ENCODE data around the gene OSBPL10.

OSBPL10 gene

DNA sequence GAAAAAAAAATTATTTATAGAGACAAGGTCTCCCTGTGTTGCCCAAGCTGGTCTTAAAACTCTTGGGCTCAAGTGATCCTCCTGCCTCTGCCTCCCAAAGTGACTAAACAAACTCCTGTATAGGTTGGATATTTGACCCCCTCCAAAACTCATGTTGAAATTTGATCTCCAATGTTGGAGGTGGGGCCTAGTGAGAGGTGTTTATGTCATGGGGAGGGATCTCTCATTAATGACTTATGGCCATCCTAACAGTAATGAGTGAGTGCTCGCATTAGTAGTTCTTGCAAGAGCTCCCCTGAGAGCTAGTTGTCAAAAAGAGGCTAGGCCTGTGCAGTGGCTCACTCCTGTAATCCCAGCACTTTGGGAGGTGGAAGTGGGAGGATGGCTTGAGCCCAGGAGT lies 307.1 kb downstream of the OSBPL10 start:
- DNase-seq = no peak

DNA sequence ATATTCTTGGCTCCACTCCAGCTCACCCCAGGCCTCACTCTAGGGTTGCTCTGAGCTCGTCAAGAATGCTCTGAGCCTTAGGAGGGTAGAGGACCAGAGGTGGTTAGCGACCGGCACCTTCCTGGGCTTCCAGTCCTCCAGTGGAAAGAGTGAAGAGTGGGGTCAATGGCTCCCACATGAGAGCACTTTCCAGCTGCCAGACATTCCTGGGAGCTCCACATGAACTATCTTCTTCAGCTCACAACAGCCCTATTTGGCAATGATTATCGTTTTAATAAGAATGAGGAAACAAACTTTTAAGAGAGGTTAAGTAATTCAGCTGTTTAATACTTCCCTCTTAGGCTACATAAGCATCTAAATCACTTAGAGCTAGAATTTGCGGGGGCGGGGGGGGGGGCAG lies 309.1 kb downstream of the OSBPL10 start:
- no peak for DNase-seq

DNA sequence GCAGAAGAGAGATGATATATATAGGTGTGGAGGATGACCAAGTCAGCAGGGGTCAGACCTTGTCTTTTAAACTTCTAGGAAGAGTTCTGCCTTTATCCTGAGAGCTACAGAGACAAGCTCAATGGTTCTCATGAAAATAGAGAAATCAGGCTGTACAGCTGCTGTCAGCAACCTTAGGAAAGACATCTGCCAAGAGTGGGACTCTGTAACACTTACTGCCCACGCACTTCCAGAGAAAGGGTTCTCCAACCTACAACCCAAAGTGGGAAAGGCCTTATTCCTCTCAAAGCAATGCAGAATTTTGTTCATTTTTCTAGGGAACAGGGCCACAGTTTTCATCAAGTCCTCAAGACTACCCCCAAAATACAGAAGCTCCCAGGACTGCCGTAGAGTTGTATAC lies 309.6 kb downstream of the OSBPL10 start:
- no peak for DNase-seq

DNA sequence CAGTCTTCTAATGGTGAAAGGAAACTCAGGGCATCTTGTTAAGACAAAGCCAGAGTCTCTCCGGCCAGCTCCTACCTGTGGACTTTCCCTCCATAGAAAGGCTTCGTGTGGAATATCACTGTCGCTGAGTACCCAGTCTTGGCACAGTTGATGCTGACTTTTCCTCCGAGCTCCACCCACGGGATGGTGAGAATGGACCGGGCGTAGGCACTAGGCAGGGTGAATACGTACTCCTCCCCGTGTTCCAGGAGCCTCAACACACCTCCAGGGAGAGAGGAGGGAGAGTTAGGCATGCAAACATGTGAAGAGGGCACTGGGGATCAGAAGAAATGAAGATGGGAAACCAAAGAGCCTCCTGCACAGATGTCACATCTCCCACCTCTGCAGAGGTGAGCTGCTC lies 310.3 kb downstream of the OSBPL10 start:
- DNase-seq = no peak

DNA sequence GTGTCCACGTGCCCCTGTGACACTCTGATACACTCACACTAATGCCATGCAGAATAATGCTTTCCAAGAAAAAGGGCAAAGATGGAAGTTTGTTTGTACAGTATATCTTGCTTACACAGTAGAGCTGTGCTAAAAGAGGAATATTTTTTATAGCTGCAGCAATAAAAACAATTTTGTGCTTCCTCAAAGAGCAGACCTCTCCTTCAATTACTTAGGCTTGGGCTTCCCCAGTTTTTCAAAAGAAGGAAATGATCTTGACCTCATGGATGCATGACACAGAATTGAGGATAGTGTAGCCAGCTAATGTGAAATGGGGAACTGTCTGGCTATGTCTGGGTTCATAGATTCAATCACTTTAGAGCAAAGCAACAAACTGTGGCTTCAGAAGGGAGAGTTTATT lies 310.9 kb downstream of the OSBPL10 start:
- no peak for DNase-seq

DNA sequence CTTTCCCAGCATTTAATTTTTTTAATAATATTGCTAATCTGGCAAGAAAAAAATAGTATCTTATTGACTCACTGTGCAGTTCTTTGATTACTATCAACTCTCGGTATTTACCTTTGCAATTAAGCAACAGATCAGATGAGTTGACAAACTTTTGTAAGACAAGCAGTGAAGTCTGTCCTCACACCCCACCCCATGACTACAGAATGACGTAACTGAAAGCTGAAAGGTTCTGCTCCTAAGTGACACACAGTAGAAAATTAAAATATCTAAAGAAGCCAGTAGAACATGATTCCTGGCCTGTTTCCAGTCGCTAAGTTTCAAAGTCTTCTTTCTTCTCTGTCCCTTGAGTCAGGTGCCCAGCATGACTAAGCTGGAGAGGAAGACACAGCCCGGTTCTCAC lies 312.8 kb downstream of the OSBPL10 start:
- no peak for DNase-seq

DNA sequence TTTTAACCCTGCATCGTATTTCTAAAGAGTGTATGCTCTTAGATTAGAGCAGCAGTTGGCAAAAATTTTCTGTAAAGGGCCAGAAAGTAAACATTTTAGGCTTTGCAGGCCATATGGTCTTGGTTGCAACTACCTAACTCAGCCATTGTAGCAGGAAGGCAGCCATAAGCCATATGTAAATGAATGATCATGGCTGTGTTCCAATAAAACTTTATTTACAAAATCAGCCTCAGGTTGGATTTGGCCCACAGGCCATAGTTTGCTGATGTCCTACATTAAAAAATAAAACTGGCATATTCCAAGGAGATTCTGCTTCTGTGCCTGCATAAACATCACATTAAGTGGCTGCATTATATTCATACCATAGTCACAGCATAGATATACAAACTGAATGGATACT lies 313.5 kb downstream of the OSBPL10 start:
- DNase-seq = no peak

DNA sequence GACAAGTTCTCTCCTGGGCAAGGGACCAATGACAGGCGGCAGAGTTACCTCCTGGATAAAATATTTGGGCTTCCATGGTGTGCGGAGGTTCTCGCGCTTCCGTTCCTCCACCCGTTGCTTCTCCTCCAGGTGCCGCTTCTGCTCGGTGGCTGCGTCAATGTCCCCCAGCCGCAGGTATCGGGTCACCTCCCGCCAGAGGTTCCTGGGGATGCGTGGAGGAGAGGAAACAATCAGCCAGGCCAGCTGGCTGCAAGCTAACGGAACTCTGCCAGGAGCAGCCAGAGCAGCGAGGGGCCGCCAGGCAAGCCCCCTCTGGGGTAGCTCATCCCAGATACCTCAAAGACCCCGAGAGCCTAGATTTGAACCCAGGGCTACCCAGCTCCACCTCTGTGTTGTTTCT lies 317.0 kb downstream of the OSBPL10 start:
- no peak for DNase-seq

DNA sequence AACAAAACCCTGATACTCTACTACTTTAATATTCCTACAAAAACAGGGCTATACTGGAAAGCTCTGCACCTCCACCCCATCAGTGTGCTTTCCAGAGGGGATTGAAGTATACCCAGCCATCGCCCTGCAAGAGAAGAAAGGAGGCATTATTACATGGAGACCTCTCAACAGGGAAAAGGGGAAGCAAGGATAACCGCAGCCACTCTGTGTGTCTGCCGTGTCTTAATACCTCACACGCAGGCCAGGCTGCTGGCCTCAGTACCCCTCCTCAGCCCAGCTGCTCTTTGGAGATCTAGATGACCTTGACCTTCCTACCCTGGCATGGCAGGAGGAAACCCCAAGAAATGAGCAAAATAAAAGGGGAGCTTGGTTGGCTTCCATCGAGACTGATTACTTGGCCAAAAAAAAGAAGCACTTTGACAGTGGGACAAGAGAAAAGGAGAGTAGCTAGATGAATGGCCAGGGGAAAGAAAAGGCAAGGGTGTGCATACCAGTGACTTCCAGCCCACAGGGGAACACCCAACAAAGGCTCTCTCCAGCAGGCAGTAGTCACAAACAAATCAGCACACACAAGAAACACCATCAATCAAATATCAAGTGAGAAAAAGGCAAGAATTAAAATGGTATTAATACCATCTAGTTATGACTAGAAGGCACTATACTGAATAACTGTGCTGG lies 318.9 kb downstream of the OSBPL10 start:
- DNase-seq = no peak

DNA sequence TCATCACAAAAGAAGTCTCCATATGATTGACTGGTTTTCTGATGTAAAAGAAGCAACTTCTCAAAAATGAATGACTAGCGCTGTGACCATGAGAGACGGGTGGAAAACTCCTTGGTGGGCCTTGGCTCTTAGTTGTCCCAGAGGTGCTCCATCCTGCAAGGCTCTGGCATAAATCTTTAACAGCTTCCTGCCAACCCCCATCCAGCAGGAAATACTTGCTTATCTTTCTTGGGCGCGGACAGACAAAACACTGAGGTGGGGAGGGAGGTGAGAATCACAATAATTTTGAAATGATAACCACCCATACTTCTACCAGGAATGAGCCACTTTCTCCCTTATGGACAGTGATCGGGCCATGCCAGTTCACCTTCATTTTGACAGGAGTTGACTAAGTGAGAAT lies 319.8 kb downstream of the OSBPL10 start:
- no peak for DNase-seq

DNA sequence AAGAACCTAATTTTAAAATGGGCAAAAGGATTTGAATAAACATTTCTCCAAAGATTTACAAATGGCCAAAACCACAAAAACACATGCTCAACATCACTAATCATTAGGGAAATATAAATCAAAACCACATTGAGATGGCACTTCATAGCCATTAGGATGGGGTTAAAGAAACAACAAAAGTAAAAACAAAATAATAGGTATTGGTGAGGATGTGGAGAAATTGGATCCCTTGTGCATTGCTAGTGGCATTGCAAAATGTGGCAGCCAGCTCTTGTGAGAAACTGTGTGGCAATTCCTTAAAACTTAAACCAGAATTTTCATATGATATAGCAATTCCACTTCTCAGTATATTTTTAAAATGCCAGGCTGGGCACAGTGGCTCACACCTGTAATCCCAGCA lies 321.8 kb downstream of the OSBPL10 start:
- DNase-seq = no peak

DNA sequence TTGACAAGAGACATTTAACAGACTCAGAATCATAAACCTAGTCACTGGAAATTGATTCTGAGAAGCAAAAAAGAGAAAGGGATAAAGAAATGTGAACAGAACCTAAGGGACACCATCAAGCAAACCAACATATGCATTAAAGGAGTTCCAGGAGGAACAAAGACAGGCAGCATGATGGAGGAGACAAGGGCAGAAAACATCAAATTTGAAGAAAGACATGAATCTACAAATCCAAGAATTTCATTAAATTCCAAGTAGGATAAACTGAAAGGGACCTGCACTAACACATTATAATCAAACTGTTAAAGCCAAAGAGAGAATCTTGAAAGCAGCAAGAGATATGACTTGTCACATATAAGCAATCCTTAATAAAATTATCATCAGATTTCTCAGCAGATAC lies 326.1 kb downstream of the OSBPL10 start:
- DNase-seq = no peak

DNA sequence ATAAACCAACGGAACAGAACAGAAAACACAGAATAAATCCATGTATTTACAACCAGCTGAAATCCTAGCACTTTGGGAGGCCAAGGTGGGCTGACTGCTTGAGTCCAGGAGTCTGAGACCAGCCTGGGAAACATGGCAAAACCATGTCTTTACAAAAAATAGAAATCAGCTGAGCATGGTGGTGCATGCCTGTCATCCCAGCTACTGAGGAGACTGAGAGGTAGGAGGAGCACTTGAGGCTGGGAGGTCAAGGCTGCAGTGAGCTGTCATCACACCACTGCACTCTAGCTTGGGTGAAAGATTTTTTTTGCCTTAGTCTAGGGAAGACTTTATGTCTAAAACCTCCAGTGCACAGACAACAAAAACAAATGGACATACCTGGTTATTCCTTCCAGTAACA lies 327.6 kb downstream of the OSBPL10 start:
- no peak for DNase-seq

DNA sequence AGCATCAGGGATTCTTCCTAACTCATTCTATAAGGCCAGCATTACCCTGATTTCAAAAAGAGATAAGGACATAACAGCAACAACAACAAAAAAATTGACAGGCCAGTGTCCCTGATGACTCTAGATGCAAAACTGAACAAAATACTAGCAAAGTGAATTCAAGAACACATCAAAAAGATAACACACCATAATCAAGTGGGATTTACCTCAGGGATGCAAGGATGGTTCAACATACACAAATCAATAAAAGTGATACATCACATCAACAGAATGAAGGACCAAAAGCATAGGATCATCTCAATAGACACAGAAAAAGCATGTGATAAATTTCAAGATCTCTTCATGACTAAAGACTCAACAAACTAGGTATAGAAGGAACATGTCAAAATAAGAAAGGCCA lies 328.8 kb downstream of the OSBPL10 start:
- DNase-seq = no peak

DNA sequence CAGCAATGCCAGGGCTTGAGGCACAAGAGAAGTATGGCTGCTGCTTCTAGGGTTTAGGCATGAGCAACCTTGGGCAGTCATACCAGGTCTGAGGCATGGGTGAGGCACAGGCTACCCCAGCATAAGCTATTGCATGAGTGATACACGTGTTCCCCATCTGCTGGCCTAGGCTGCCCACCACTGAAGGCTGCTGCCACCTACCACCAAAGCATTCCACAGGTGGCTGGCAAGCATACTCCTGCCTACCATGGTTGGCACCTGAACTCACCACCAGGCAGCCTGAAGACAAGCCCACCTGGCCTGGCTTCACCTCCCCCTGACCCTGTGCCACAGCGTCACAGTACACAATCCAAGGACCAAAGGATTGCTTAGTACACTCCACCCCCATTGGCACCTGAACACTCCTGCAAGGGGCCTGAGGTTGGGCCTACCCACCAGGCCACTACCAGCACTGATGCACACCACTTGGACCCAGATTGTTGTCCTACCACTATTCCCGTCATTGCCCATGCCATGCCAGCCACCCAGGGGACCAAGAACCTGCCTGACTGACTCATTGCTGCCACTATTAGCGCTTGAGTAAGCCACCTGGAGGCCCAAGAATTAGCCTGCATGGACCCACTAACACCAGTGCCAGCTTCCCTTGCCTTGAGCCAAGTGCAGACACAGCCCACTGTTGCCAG lies 332.6 kb downstream of the OSBPL10 start:
- DNase-seq = no peak

DNA sequence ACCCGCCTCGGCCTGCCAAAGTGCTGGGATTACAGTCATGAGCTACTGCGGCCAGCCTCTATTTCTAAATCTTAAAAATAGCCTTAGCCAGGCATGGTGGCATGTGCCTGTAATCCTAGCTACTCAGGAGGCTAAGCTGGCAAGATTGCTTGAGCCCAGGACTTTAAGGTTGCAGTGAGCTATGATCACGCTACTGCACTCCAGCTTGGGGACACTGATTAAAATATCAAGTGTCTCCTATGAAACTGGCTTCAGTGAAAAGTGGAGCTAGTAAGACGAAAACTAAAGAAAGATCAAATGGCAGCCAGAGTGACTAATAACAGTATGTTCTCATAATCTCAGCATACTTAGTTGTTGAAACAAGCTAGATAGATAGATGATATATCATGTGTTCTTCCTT lies 335.8 kb downstream of the OSBPL10 start:
- DNase-seq = no peak

DNA sequence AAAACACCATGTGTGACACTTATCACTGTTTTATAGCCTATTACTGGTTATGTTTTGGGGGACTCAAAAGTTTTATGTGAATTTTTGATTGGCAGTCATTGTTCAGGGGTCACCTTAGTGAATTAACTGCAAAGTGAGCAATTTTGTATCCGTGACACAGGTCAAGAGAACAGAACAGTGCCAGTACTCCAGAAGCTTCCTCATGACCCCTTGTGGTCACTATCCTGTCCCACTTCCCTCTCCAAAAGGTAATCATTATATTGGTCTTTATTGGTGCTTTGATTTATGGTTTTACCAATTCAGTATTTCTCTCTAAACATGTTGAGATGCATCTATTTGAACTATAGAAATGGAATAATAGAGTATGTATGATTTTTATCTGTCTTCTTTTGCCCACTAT lies 341.2 kb downstream of the OSBPL10 start:
- DNase-seq = no peak

DNA sequence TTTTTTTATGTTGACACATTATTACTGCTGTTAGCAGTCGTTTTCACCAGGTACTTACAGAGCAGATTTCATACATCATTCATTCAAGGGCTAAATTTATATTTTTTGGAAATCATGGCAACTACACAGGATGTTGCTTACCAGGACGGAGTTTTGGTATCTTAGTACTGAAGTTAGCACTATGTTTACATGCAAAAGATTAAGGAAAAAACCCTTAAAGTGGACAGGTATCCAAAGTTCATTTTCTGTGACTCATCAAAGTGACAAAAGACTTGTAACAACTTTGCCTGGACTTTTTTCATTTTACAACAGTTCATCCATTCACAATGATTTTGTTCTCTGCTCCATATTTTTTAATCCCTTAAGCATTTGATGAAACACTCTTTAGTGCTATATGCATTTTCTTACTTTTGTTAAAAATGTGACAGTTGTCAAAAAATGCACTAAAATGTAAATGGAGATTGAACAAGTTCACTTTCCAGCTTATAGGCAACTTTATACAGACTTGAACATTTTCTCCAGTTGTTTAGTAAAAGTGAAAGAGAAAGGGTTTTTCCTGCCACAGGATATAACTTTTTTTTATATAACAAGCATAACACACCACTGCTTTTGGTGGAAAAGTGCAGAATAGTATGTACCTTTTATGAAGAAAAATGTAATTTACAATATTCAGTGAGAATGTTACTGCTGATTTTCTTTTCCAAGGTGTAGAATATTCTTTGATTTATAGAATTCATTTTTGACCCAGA lies 344.2 kb downstream of the OSBPL10 start:
- no peak for DNase-seq

DNA sequence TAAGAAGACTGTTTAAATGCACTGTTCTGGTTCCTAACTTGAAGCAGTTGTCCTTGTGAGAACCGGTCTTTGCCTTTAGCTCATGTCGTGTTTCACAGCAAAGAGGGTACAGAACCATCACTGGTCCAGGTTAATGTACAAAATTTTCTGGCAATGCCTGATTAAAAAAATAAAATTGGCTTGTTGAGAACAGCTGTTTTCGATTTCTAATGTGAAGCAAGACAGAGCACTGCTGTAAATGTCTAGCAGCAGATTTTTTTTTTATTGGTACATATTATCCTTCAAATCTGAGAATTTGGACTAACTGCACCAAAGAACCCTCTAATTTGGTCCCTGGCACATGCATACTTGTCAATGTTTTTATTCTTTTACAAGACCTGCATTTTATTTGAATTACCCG lies 345.0 kb downstream of the OSBPL10 start:
- DNase-seq = no peak

DNA sequence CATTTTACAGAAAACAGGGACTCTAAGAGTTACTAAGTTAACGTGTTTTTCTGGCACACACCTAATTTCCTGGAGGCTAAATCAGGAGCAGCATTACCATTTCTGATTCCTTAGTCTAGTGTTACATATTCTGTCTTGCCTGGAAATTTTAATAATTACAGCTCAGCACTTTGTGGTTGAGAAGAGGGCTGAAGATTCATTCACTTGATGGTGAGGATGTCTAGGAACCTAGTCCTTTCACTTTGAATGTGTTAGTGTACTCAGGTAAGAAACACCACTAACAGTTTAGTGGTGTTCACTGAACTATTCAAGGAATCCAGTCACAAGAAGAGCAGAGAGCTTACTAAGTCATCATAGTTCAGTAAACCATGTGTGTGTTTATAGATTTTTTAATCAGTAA lies 345.5 kb downstream of the OSBPL10 start:
- DNase-seq = no peak

DNA sequence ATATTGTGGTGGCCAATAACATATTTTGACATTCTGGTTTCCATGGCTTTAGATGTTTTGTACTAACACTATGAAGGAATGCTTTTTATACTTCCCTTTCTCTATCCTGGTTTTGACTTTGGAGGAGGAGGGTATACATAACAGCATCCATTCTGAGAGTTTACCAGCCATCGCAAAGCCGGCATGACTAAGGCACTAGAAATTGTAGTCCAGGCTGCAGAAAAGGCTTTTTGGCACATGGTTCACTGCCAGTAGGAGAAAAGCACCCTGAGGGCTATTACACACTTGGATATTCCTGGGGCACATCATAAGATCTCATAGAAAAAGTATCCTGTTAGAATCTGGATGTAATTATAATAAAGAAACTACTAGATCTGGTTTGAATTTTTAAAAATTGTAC lies 346.6 kb downstream of the OSBPL10 start:
- no peak for DNase-seq

DNA sequence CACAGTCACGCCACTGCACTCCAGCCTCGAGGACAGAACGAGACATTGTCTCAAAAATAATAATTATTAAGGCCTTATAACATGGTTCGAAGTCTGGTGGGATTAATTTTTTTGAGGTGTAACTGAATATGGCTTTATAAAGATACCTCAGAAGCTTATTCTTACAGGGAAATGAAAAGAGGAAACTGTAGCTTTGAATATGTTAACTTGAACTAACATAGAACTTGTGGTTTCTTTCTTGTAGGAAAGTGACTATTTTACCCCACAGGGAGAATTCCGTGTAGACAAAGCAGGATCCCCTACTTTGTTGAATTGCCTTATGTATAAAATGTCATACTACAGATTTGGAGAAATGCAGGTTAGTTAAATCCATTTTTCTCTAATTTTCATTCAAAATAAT lies 352.0 kb downstream of the OSBPL10 start:
- DNase-seq = no peak

DNA sequence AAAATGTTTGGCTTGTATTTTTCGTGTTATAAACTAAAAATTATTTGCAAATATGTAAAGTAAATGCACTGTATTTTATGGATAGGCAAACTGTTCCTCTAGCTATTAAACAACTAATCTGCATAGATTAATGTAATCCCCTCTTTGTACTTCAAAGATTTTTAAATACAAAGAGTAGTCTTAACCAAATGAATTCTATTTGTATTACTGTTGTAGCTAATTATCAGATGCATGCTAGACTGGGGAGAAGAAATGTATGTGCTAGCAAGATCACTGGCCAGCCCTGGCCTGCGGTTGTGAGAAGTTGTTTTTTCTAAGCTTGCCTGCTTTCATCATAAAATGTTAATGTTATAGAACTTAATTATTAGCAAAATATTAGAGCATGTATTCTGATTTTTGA lies 355.7 kb downstream of the OSBPL10 start:
- no peak for DNase-seq
